Stimulated activated memory B cell treated with anti-CD40 and anti-IgM and Interleukin-4, amounts not matched to agents 10 μg/mL and 1 μg/mL and 100 μg/mL, for 72 hours (primary cell): ENCODE measurements around the gene TREML2.
A peak's percentile ranks its signal among the peaks of the same experiment; 100 is the strongest.
"Not testable (repeated sequence)": the region's sequence is repeated elsewhere in the genome, so short reads cannot be mapped to it uniquely, and the experiment has no call there.

Experiments
- ATAC-seq: fragments of 150-1000 bp; cut with Tn5 transposase; 2 replicates; pipeline ENCODE4 v1.10.0; 2021
- H3K27ac Mint-ChIP-seq: one replicate; pipeline ENCODE4 v1.8.0; 2022; ENCODE audit warnings: mild to moderate bottlenecking, mixed read lengths
- H3K27me3 Mint-ChIP-seq: one replicate; pipeline ENCODE4 v1.8.0; 2022; ENCODE audit warnings: mixed read lengths
- H3K36me3 Mint-ChIP-seq: one replicate; pipeline ENCODE4 v1.8.0; 2022; ENCODE audit warnings: mixed read lengths
- H3K4me1 Mint-ChIP-seq: one replicate; pipeline ENCODE4 v1.8.0; 2022; ENCODE audit warnings: mixed read lengths
- H3K4me3 Mint-ChIP-seq: one replicate; pipeline ENCODE4 v1.8.0; 2022; ENCODE audit warnings: mild to moderate bottlenecking, moderate library complexity, mixed read lengths
- H3K9me3 Mint-ChIP-seq: one replicate; pipeline ENCODE4 v1.8.0; 2022; ENCODE audit warnings: mixed read lengths

The TREML2 gene

GRCh38 chr6:41193171-41193734 is 7.7 kb downstream of the TREML2 start:
- Mint-ChIP-seq H3K27ac (no peak overlapping the region), H3K36me3 (peaks cover 78% of the 10 kb centered on the region), H3K27me3 (no peaks in the 10 kb centered on the region), H3K4me1 (peaks cover 46% of the 10 kb centered on the region), H3K4me3 (no peak overlapping the region), H3K9me3 (peaks cover 6% of the 10 kb centered on the region)
- no peak for ATAC-seq

DNA sequence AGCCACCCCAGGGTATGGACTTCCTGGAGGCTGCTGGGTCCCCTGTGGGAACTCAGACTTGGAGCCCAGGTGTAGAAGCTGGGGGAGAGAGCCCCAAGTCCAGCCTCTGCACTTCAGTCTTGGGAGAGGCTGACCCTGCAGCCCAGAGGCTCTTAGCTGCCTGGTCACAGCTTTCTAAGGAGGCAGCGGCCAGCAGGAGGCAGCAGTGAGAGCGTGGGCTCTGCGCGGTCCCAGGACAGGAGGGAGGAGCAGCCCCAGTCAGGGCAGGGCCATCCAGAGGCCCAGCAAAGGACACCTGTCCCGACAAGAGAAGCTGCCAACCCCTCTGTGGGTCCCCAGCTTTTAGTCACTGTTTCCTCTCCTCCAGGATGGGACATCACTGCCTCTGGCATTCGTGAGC is 9.4 kb downstream of the TREML2 start:
- H3K4me1 Mint-ChIP-seq, result peaks cover 39% of the 10 kb centered on the region

DNA sequence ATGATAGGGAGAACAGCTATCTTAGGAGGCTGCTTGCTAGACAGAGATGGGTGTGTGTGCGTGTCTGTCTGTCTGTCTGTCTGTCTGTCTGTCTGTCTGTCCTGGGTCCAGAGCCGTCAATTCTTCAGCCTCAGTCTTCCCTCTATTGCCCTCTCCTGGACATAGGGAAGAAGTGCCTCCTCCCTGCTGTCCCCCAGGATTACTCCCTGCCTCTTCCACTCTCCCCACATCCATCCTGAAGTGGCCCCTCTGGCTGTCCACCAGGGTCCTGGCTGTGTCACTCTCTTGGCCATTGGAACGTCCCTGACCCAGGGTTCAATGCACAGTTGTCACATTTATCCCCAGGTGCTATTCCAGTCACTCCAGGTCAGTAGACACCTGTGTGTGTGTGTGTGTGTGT is 10.2 kb downstream of the TREML2 start:
- Mint-ChIP-seq H3K4me1 (peaks cover 45% of the 10 kb centered on the region), H3K4me3 (no peak overlapping the region), H3K9me3 (peaks cover 6% of the 10 kb centered on the region), H3K27me3 (no peaks in the 10 kb centered on the region), H3K36me3 (peaks cover 55% of the 10 kb centered on the region), H3K27ac (no peak overlapping the region)
- no peak for ATAC-seq

More for the DNA sequence above, 9.4 kb downstream of the TREML2 start:
- Mint-ChIP-seq H3K9me3 (peaks cover 6% of the 10 kb centered on the region), H3K27ac (no peak overlapping the region), H3K36me3 (peaks cover 62% of the 10 kb centered on the region), H3K27me3 (no peaks in the 10 kb centered on the region), H3K4me3 (no peak overlapping the region)
- ATAC-seq, result peak; percentile 52

GRCh38 chr6:41189967-41190366 is 11.0 kb downstream of the TREML2 start:
- Mint-ChIP-seq H3K4me1 (peaks cover 47% of the 10 kb centered on the region), H3K4me3 (no peak overlapping the region), H3K36me3 (peaks cover 48% of the 10 kb centered on the region), H3K27ac (no peak overlapping the region), H3K9me3 (peaks cover 6% of the 10 kb centered on the region), H3K27me3 (no peaks in the 10 kb centered on the region)
- no peak for ATAC-seq

- Mint-ChIP-seq H3K4me1 (peaks cover 43% of the 10 kb centered on the region), H3K36me3 (peaks cover 39% of the 10 kb centered on the region)
- H3K27ac Mint-ChIP-seq, H3K4me3 Mint-ChIP-seq, ATAC-seq, H3K27me3 Mint-ChIP-seq, H3K9me3 Mint-ChIP-seq: not testable (repeated sequence)
These were observed 11.9 kb downstream of the TREML2 start for GRCh38 chr6:41189046-41189445.

DNA sequence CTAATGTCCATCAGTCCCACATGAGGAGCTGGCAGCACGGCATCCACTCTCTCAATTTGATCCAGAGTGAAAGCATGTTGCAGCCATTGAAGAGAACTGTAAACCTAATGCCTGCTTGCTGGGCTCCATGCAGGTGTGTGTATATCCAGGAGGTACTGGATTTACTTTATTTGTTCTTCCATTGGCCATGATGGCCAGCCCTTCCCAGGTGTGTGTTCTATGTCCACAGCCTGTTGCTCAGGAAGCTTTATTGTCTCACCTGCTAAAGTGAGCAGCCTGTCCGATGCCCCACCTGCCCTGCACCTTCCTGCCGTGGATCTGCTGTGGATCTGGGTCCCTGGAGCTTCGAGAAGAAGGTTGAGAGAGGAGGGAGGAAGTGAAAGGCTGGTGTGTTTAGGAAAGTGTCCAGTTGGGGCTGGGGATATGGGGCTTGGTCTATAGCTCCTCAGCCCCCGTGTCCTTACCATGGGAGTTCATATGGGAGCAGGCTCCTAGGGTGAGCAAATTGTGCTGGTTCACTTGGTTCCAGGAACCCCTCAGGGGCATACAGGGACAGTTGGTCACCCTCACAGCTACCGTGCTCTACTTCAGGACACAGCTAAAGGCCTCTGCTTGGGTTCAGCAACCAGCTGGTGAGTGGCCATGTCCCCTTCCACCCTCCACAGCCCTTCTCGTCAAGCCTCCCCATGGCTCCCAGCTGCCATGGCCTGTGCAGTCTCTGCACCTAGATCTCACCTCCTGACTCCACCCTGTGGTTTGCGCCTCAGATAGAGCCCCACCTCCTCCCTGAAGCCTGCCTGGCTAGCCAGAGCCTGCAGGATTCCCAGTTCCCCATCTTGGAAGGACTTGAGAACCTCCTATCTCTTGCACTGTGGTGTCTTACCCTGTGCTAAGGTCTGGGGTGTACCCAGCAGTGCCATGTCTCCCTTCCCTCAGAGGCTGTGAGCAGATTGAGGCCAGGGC is 12.7 kb downstream of the TREML2 start:
- H3K36me3 Mint-ChIP-seq, result peaks cover 30% of the 10 kb centered on the region
- H3K9me3 Mint-ChIP-seq, result peaks cover 6% of the 10 kb centered on the region
- no peak overlapping the region for H3K27ac Mint-ChIP-seq
- no peaks in the 10 kb centered on the region for H3K27me3 Mint-ChIP-seq
- no peak overlapping the region for H3K4me3 Mint-ChIP-seq
- ATAC-seq, result no peak
- H3K4me1 Mint-ChIP-seq, result peaks cover 44% of the 10 kb centered on the region

GRCh38 chr6:41186031-41186562 is 14.9 kb downstream of the TREML2 start:
- peaks cover 6% of the 10 kb centered on the region for H3K9me3 Mint-ChIP-seq
- ATAC-seq, result peak; percentile 63
- no peak overlapping the region for H3K4me3 Mint-ChIP-seq
- no peaks in the 10 kb centered on the region for H3K27me3 Mint-ChIP-seq
- H3K36me3 Mint-ChIP-seq, result peaks cover 11% of the 10 kb centered on the region
- peaks cover 43% of the 10 kb centered on the region for H3K4me1 Mint-ChIP-seq
- H3K27ac Mint-ChIP-seq, result peak overlapping the region; percentile 70

- no peak for ATAC-seq
- peak overlapping the region; percentile 70 for H3K27ac Mint-ChIP-seq
These were observed 16.2 kb downstream of the TREML2 start for GRCh38 chr6:41184761-41185160.

GRCh38 chr6:41182069-41183034 is 18.6 kb downstream of the TREML2 start:
- no peaks in the 10 kb centered on the region for H3K27me3 Mint-ChIP-seq
- no peak overlapping the region for H3K4me3 Mint-ChIP-seq
- peak; percentile 84 for ATAC-seq
- no peaks in the 10 kb centered on the region for H3K9me3 Mint-ChIP-seq
- peaks cover 35% of the 10 kb centered on the region for H3K4me1 Mint-ChIP-seq
- no peaks in the 10 kb centered on the region for H3K36me3 Mint-ChIP-seq
- peak overlapping the region; percentile 31 for H3K27ac Mint-ChIP-seq

More at GRCh38 chr6:41184761-41185160, 16.2 kb downstream of the TREML2 start:
- H3K4me3 Mint-ChIP-seq, result no peak overlapping the region
- no peaks in the 10 kb centered on the region for H3K27me3 Mint-ChIP-seq
- no peaks in the 10 kb centered on the region for H3K36me3 Mint-ChIP-seq
- peaks cover 43% of the 10 kb centered on the region for H3K4me1 Mint-ChIP-seq
- H3K9me3 Mint-ChIP-seq, result peaks cover 4% of the 10 kb centered on the region

GRCh38 chr6:41181566-41181965 is 19.4 kb downstream of the TREML2 start:
- H3K9me3 Mint-ChIP-seq, result no peaks in the 10 kb centered on the region
- H3K4me3 Mint-ChIP-seq, result no peak overlapping the region
- H3K36me3 Mint-ChIP-seq, result no peaks in the 10 kb centered on the region
- H3K27ac Mint-ChIP-seq, result no peak overlapping the region
- no peak for ATAC-seq
- no peaks in the 10 kb centered on the region for H3K27me3 Mint-ChIP-seq
- H3K4me1 Mint-ChIP-seq, result peaks cover 32% of the 10 kb centered on the region

DNA sequence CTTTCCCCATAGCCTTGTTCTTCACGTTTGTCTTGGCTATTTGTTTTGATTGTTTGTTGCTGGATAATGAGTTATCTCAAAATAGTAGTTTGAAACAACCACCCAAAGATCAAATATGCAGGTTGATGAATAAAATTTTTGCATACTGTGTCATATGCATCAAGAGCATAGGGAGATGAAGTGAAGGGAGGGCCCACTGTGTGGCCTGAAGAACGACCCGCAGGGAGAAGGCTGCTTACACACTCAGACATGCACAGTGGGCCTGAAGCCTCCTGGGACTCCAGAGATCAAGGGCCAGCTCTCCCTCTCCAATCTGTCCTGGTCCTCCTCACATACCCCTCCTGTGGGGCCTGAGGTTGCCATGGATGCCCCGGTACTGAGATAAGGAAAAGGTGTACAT is 21.8 kb downstream of the TREML2 start:
- H3K27me3 Mint-ChIP-seq, result no peaks in the 10 kb centered on the region
- ATAC-seq, result no peak
- no peak overlapping the region for H3K27ac Mint-ChIP-seq
- H3K4me1 Mint-ChIP-seq, result peaks cover 19% of the 10 kb centered on the region
- no peak overlapping the region for H3K4me3 Mint-ChIP-seq
- no peaks in the 10 kb centered on the region for H3K36me3 Mint-ChIP-seq
- no peaks in the 10 kb centered on the region for H3K9me3 Mint-ChIP-seq

GRCh38 chr6:41177695-41178094 is 23.3 kb downstream of the TREML2 start:
- Mint-ChIP-seq H3K27me3 (no peaks in the 10 kb centered on the region), H3K27ac (no peak overlapping the region), H3K4me1 (peaks cover 12% of the 10 kb centered on the region), H3K36me3 (no peaks in the 10 kb centered on the region), H3K9me3 (no peaks in the 10 kb centered on the region), H3K4me3 (no peak overlapping the region)
- no peak for ATAC-seq

GRCh38 chr6:41177287-41177686 is 23.7 kb downstream of the TREML2 start:
- H3K4me3 Mint-ChIP-seq, result no peak overlapping the region
- H3K27me3 Mint-ChIP-seq, result no peaks in the 10 kb centered on the region
- no peaks in the 10 kb centered on the region for H3K9me3 Mint-ChIP-seq
- H3K36me3 Mint-ChIP-seq, result no peaks in the 10 kb centered on the region
- H3K4me1 Mint-ChIP-seq, result peaks cover 8% of the 10 kb centered on the region
- no peak for ATAC-seq
- no peak overlapping the region for H3K27ac Mint-ChIP-seq

- no peaks in the 10 kb centered on the region for H3K27me3 Mint-ChIP-seq
- no peak for ATAC-seq
- H3K4me3 Mint-ChIP-seq, result no peak overlapping the region
- H3K36me3 Mint-ChIP-seq, result no peaks in the 10 kb centered on the region
- H3K9me3 Mint-ChIP-seq, result no peaks in the 10 kb centered on the region
- H3K27ac Mint-ChIP-seq, result no peak overlapping the region
- peaks cover 5% of the 10 kb centered on the region for H3K4me1 Mint-ChIP-seq
These were observed 24.8 kb downstream of the TREML2 start for GRCh38 chr6:41176189-41176588.

DNA sequence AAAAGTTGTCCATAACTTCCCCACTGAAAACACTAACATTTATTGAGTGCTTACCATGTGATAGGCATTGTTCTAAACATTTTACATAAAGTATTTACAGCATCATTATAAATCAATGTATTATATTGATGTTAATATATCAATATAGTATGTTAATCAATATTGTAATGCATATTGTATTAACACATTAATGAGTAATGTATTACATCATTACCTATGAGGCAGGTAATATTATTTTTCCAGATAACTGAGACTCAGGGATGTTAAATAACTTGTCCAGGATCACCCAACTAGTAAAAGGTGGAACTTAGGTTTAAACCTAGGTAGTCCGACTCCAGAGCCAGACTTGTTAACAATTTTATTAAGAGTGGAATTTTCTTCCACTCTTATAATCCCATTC is 25.9 kb downstream of the TREML2 start:
- Mint-ChIP-seq H3K4me3 (no peak overlapping the region), H3K36me3 (no peaks in the 10 kb centered on the region), H3K4me1 (peaks cover 5% of the 10 kb centered on the region), H3K27me3 (no peaks in the 10 kb centered on the region), H3K27ac (no peak overlapping the region), H3K9me3 (no peaks in the 10 kb centered on the region)
- ATAC-seq, result no peak
